Measurements from ENCODE around the gene SPTBN5.

GRCh38 chr15:41872166-41872747 lies 21.6 kb downstream of the SPTBN5 start:
- TF ChIP-seq CTCF (IDR thresholded peaks at IDR 0.05 in 2 of 3, conservative IDR thresholded peaks at IDR 0.05 in 1 of 3; ENCODE audit: control insufficient read depth in 2 of 3, extremely low read depth in 1 of 3, insufficient read depth in 1 of 3, low read depth in 3 of 3, low read length in 3 of 3) (no peak), BCL3 (IDR thresholded peaks at IDR 0.05; ENCODE audit: borderline replicate concordance, insufficient read depth, low read depth, low read length, poor library complexity, severe bottlenecking) (no peak), CHD1 (IDR thresholded peaks at IDR 0.05; ENCODE audit: low read depth, low read length) (no peak), MYC (IDR thresholded peaks at IDR 0.05; ENCODE audit: insufficient read depth, insufficient read length, insufficient replicate concordance, low read length, severe bottlenecking) (no peak), SMAD1 (IDR thresholded peaks at IDR 0.05; ENCODE audit: low read depth, partially characterized antibody) (no peak), HCFC1 (IDR thresholded peaks at IDR 0.05; ENCODE audit: low read length) (no peak), TAF1 (IDR thresholded peaks at IDR 0.05; ENCODE audit: borderline replicate concordance, low read depth, low read length) (no peak), MXI1 (IDR thresholded peaks at IDR 0.05; ENCODE audit: low read depth, low read length) (no peak)

Measured in GM12878 (cell line).